GM12875 (cell line): ENCODE measurements around the gene TRNT1.

Experiments
- H3K4me3 ChIP-seq: one replicate; pipeline ENCODE4 v1.5.1; 2011; ENCODE audit warnings: low read depth, low read length, control low read depth
- TF ChIP-seq, protein P1 (sequence below): IDR thresholded peaks from 2 replicates; pipeline ENCODE4 v1.5.1; 2011; ENCODE audit warnings: low read depth, mild to moderate bottlenecking, control low read depth, inconsistent platforms, low read length, moderate library complexity, borderline replicate concordance; ENCODE audit not compliant: insufficient read depth

Gene TRNT1

DNA sequence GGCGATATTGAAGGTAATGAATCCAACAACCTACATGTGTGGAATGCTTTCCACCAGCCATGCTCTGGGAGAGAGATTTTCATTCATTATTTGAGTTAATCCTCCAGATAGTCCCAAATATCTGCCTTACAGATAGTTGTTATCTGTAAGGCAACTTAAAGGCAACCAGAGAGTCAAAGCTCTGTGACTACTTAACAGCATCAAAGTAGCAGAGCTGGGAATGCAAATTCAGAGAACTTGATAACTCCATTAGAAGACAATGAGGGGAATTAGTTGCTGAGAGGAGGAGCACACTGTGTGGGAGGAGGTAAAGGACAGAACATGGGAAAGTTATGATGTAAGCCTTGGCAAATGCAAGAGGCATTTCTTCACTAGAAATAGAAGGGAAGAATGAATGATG is 63.2 kb downstream of the TRNT1 start:
- no peak overlapping the region for H3K4me3 ChIP-seq
- TF ChIP-seq, protein P1, sequence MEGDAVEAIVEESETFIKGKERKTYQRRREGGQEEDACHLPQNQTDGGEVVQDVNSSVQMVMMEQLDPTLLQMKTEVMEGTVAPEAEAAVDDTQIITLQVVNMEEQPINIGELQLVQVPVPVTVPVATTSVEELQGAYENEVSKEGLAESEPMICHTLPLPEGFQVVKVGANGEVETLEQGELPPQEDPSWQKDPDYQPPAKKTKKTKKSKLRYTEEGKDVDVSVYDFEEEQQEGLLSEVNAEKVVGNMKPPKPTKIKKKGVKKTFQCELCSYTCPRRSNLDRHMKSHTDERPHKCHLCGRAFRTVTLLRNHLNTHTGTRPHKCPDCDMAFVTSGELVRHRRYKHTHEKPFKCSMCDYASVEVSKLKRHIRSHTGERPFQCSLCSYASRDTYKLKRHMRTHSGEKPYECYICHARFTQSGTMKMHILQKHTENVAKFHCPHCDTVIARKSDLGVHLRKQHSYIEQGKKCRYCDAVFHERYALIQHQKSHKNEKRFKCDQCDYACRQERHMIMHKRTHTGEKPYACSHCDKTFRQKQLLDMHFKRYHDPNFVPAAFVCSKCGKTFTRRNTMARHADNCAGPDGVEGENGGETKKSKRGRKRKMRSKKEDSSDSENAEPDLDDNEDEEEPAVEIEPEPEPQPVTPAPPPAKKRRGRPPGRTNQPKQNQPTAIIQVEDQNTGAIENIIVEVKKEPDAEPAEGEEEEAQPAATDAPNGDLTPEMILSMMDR, result no peak

DNA sequence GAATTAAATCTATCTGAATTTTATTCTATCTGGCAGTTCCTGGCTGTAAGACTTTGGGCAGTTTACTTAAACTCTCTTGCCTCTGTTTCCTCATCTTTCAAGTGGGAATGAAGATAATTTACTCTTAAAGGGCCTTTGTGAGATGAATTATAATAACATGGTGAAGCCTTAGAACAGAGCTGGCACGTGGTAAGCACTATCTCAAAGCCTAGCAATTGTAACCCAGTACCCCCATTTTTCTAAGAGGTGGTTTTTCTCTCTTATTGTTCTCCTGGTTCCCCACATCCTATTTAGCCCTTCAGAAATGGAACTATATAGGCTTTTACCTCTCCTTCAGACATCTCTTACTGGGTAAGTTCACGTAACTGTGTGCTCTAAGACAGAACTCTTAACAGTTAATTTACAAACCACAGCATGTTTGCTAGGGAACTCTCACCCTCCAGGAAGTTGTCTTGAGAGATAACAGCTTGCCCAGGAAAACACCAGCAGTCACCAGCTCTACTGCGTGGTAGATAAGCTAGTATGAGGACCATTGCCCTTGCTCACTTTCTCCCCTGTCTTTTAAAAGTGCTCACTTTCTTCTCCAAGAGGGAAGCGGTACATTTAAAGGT is 65.0 kb downstream of the TRNT1 start:
- no peak overlapping the region for H3K4me3 ChIP-seq
- TF ChIP-seq, protein P1, result no peak

DNA sequence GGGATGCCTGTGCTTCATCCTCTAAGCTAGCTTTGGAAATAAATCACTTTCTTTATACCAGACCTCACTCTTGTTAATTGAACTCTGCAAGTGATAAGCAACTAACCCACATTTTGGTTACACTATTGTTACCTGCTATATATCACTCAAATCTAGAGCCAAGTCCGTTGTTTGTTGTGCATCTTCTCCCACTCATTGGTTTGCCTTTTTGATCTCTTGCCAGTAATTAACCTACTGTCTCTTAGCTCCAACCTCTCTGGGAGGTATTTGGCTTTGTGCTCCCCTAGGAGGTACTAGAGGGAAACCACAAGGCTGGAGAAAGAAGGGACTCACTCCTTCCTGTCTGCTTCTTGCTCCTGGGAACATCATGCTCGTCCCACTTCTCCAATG is 65.5 kb downstream of the TRNT1 start:
- no peak overlapping the region for H3K4me3 ChIP-seq
- TF ChIP-seq, protein P1, result no peak

DNA sequence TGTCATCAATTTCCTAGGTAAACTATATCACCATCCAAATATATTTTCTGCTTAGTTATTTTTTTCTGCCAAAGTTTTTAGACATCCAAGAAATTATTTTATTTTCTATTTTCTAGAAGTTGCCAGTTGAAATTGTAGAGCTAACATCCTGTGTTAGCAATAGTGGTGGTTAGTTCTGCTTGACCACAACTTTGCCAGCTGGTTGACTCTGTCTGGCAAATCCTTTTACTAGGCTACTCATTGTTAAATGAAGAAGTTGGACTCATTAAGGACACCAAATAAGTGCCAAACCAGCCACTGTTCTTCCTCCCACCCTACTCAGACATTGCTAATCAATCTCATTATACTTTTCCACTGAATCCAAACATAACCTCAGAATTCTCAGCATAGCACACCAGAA is 68.1 kb downstream of the TRNT1 start:
- TF ChIP-seq, protein P1, result no peak
- H3K4me3 ChIP-seq, result no peak overlapping the region

DNA sequence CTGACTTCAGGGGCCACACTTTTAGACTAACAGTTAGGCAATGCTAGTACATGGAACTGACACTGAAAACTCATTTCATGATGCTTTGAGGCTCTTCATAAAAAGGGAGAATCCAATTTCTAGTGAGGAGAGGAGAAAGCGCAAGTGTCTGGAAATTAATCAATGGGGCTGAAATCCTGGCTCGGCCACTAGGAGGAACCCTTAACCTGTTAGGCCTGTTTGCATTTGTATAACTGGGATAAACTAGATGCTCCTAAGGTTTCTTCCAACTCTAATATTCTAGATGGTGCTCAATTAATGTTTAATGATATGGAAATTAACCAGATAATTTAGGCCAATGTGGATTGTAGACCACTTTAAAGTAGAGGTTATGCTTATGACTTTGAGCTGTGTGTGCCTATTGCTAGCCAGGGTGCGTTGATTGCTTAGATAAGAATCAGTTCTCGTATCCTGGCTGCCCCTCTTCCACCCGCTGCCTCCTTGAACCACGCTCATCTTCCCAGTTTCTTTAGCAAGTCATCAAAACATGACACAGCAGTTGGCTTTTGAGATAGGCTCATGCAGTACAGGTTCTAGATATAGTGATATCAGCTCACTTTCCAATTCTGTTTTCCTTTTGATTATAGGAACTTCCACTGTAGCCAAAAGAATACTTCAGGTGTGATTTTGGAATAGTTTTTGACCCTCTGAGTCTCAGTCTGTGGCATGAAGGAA is 69.6 kb downstream of the TRNT1 start:
- no peak overlapping the region for H3K4me3 ChIP-seq
- TF ChIP-seq, protein P1, result peak; percentile 44; the same call in 1 of the 2 replicates
